ENCODE results near the gene IFFO2. TPM values are rescaled to one million over a fixed set of nuclear protein-coding genes. Genes with fewer than 3 reads are reported as not detected.

The IFFO2 gene
- total RNA-seq, 1 experiment from 2014 or later: 18.7 TPM

DNA sequence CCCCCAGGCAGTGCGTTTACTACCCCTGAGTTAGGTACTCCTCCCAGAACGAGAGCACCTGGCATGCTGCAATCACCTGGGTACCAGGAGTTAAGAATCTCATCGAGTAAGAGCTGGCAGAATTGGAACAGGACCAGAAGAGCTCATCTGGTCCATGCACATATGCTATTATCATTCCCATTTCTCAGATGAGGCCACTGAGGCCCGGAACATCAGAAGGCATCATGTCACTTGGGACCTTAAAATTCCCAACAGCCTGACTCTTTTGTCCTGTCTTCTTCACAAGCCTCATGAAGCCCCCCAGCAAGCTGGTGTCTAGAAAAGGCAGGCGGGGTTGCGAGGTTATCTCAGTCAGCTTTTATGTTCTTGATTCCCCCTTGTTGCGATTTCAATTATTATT lies 13.9 kb upstream of the IFFO2 start:
- TF ChIP-seq, protein P1, sequence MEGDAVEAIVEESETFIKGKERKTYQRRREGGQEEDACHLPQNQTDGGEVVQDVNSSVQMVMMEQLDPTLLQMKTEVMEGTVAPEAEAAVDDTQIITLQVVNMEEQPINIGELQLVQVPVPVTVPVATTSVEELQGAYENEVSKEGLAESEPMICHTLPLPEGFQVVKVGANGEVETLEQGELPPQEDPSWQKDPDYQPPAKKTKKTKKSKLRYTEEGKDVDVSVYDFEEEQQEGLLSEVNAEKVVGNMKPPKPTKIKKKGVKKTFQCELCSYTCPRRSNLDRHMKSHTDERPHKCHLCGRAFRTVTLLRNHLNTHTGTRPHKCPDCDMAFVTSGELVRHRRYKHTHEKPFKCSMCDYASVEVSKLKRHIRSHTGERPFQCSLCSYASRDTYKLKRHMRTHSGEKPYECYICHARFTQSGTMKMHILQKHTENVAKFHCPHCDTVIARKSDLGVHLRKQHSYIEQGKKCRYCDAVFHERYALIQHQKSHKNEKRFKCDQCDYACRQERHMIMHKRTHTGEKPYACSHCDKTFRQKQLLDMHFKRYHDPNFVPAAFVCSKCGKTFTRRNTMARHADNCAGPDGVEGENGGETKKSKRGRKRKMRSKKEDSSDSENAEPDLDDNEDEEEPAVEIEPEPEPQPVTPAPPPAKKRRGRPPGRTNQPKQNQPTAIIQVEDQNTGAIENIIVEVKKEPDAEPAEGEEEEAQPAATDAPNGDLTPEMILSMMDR (IDR thresholded peaks at IDR 0.05; ENCODE audit: insufficient read depth in 1 of 2, low read depth in 1 of 2, low read length in 1 of 2, severe bottlenecking in 1 of 2, unreplicated experiment in 1 of 2): no peak
- no peaks in the 10 kb centered on the region for H3K4me1 Mint-ChIP-seq (ENCODE audit: low read depth, unreplicated experiment)
- no peak overlapping the region for H3K4me3 ChIP-seq (ENCODE audit: low read depth, low read length)
- H3K9me3 ChIP-seq: no peaks in the 10 kb centered on the region
- CTCF ChIA-PET: interaction anchor here (0.6 kb wide), 1 partner anchor 80 kb away, joined by 3 read pairs; no protein-coding TSS in a partner anchor
- H3K4me3 Mint-ChIP-seq (ENCODE audit: unreplicated experiment): no peak overlapping the region
- H3K27ac Mint-ChIP-seq (ENCODE audit: unreplicated experiment): no peak overlapping the region
- no peaks in the 10 kb centered on the region for H3K36me3 Mint-ChIP-seq (ENCODE audit: insufficient read depth, unreplicated experiment)
- no TSS peak for BruUV-seq (replicated peaks)
- no peaks in the 10 kb centered on the region for H3K36me3 ChIP-seq (ENCODE audit: control insufficient read depth, insufficient read depth, low read length)
- H3K4me1 ChIP-seq: peaks cover 11% of the 10 kb centered on the region
- intact Hi-C loops (cut with micrococcal nuclease; ENCODE audit: unreplicated experiment): no loop called here
- H3K27me3 ChIP-seq (replicated peaks; ENCODE audit: control insufficient read depth, insufficient read depth, low read length): no peaks in the 10 kb centered on the region
- H3K27me3 Mint-ChIP-seq (ENCODE audit: insufficient read depth, unreplicated experiment): no peaks in the 10 kb centered on the region
- POLR2A ChIA-PET: no interaction called here
- DNase-seq: no peak
- H3K9me3 Mint-ChIP-seq (ENCODE audit: unreplicated experiment): no peaks in the 10 kb centered on the region

DNA sequence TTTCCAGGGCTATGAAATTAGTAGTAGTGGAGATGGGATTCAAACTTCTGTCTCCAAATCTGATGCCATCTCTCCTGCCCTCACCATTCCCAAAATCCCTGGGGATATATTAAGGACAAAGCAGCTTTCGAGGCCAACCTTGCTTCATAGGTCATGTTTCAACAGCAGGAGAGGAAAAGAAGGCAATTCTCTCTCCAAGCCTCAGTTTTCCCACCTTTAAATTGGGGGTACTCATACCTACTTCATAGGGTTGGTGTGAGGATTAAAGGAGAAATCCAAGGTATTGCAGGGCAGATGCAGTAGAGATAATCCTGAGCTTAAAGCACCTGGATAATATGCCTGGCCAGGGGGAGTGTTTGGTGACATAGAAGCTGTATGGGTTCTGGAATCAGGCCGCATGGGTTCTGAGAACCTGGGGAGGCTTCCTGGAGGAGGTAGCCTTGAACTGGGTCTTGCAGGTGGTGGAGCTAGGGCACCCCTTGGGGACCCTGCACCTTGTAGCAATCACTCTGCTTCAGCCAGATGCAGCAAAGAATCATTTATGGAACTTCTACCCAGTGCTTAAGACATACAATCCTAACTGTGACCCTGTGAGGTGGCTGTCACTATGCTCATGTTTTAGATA lies 10.7 kb upstream of the IFFO2 start:
- Mint-ChIP-seq H3K4me3 (ENCODE audit: unreplicated experiment) (no peak overlapping the region), H3K4me1 (ENCODE audit: low read depth, unreplicated experiment) (peaks cover 12% of the 10 kb centered on the region), H3K9me3 (ENCODE audit: unreplicated experiment) (no peaks in the 10 kb centered on the region), H3K36me3 (ENCODE audit: insufficient read depth, unreplicated experiment) (no peaks in the 10 kb centered on the region), H3K27ac (ENCODE audit: unreplicated experiment) (no peak overlapping the region), H3K27me3 (ENCODE audit: insufficient read depth, unreplicated experiment) (no peaks in the 10 kb centered on the region)
- no peaks in the 10 kb centered on the region for H3K27me3 ChIP-seq (replicated peaks; ENCODE audit: control insufficient read depth, insufficient read depth, low read length)
- H3K4me1 ChIP-seq: peaks cover 11% of the 10 kb centered on the region
- H3K9me3 ChIP-seq: no peaks in the 10 kb centered on the region
- no peak for DNase-seq
- CTCF ChIA-PET: interaction anchor here (0.7 kb wide), 2 partner anchors 30 to 297 kb away, joined by 3 to 4 read pairs; no protein-coding TSS in a partner anchor
- BruUV-seq (replicated peaks): no TSS peak
- no peak overlapping the region for H3K4me3 ChIP-seq (ENCODE audit: low read depth, low read length)
- TF ChIP-seq, protein P1 (IDR thresholded peaks at IDR 0.05; ENCODE audit: insufficient read depth in 1 of 2, low read depth in 1 of 2, low read length in 1 of 2, severe bottlenecking in 1 of 2, unreplicated experiment in 1 of 2): no peak
- intact Hi-C loops (cut with micrococcal nuclease; ENCODE audit: unreplicated experiment): no loop called here
- POLR2A ChIA-PET: no interaction called here
- H3K36me3 ChIP-seq (ENCODE audit: control insufficient read depth, insufficient read depth, low read length): no peaks in the 10 kb centered on the region

DNA sequence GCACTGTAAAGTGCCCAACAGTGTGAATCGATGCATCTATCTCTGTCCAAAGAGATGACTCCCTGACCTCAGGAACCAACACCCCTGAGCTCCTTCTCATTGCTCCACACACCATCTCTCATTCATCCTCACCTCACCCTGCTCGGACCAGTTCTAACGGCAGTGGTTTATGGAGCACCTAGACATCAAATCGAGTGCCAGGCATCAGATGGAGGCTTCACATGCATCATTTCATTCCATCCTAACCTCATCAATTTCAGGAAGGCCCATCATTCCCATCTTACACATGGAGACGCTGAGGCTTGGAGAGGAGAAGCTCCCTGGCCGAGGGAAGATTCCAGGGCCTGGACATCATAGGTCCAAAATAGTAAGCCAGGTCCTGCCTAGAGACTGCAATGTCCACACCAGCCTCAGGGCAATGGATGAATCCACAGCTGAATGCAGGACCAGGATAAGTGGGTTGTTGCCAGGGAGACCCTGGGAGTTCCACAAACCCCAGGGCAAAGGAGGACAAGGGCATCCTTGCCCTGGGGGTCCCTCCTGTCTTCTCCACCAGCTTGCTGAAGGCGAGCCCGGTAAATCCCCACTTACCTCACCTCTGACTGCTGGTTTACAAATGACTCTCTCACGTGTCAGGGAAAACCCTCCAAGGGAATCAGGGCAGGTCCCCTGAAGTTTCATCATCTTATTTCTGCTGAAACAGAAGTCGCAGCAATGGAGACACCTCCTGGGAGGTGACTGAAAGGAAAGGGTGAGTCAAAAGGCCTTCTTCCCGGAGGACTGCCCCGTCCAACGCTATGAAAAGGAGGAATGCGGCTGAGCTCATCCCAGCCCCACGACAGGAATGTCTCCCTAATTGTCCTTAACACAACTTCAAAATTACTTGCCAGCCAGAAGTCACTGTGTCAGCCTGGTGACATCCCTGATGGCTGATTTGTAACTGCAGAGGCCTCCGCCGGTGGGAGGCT lies 9.0 kb upstream of the IFFO2 start:
- CTCF ChIA-PET: interaction anchor here (0.9 to 1.4 kb wide), 3 partner anchors 58 to 83 kb away, joined by 3 to 5 read pairs (median 3); partner anchors contain the start of gene ALDH4A1
- no peaks in the 10 kb centered on the region for H3K36me3 ChIP-seq (ENCODE audit: control insufficient read depth, insufficient read depth, low read length)
- Mint-ChIP-seq H3K27ac (ENCODE audit: unreplicated experiment) (peak overlapping the region; percentile 77), H3K27me3 (ENCODE audit: insufficient read depth, unreplicated experiment) (no peaks in the 10 kb centered on the region), H3K9me3 (ENCODE audit: unreplicated experiment) (no peaks in the 10 kb centered on the region), H3K36me3 (ENCODE audit: insufficient read depth, unreplicated experiment) (no peaks in the 10 kb centered on the region), H3K4me3 (ENCODE audit: unreplicated experiment) (peak overlapping the region; percentile 38), H3K4me1 (ENCODE audit: low read depth, unreplicated experiment) (peaks cover 12% of the 10 kb centered on the region)
- peak; percentile 59 to 69 for DNase-seq
- TF ChIP-seq, protein P1 (IDR thresholded peaks at IDR 0.05; ENCODE audit: insufficient read depth in 1 of 2, low read depth in 1 of 2, low read length in 1 of 2, severe bottlenecking in 1 of 2, unreplicated experiment in 1 of 2): no peak
- BruUV-seq (replicated peaks): no TSS peak
- H3K9me3 ChIP-seq: no peaks in the 10 kb centered on the region
- H3K4me1 ChIP-seq: peaks cover 11% of the 10 kb centered on the region
- POLR2A ChIA-PET: interaction anchor here (0.6 to 1.1 kb wide), 3 partner anchors 43 to 520 kb away, joined by 3 to 11 read pairs (median 3); partner anchors contain the start of gene CAPZB
- H3K4me3 ChIP-seq (ENCODE audit: low read depth, low read length): no peak overlapping the region
- intact Hi-C loops (cut with micrococcal nuclease; ENCODE audit: unreplicated experiment): no loop called here
- no peaks in the 10 kb centered on the region for H3K27me3 ChIP-seq (replicated peaks; ENCODE audit: control insufficient read depth, insufficient read depth, low read length)
